H1 (cell line): ENCODE results near the gene SOCS4. TPM values are rescaled to one million over a fixed set of nuclear protein-coding genes. Genes with fewer than 3 reads are reported as not detected.

ENCODE experiments used
- CTCF ChIA-PET: fragments of 300-600 bp; sonication (Branson Sonifier 250); formaldehyde crosslinking; loops from one replicate; lab custom pipeline; 2021; ENCODE audit not compliant: partially characterized antibody; lab: Charles Lee
- POLR2A ChIA-PET: fragments of 300-600 bp; sonication (Branson Sonifier 250); formaldehyde crosslinking; loops from one replicate; lab custom pipeline; 2021; ENCODE audit warnings: inconsistent platforms; ENCODE audit not compliant: partially characterized antibody; lab: Charles Lee
- DNase-seq, 2 experiments: peaks; one replicate each; pipeline versions ENCODE4 v3.0.0 to v3.0.0-alpha.2; 2010 to 2022; ENCODE audit warnings: low spot score in 2 of 2, low read depth in 1 of 2, mixed read lengths in 1 of 2
- FAIRE-seq: peaks from 2 replicates; lab custom pipeline; 2011; peaks lifted over from hg19 to GRCh38; lab: Jason Lieb, UNC
- H2AFZ ChIP-seq: 2 replicates; pipeline ENCODE4 v1.8.1; 2012; ENCODE audit warnings: low read length, inconsistent platforms
- H2AK5ac ChIP-seq: 2 replicates; pipeline ENCODE4 v1.6.1; 2013; ENCODE audit warnings: low read depth, low read length
- H2BK120ac ChIP-seq: replicated peaks from 2 replicates; pipeline ENCODE3; 2013; ENCODE audit warnings: low read depth, low read length, inconsistent platforms
- H2BK12ac ChIP-seq: 2 replicates; pipeline ENCODE4 v1.6.1; 2013; ENCODE audit warnings: low read depth, low read length
- H2BK15ac ChIP-seq: 2 replicates; pipeline ENCODE4 v1.6.1; 2013; ENCODE audit warnings: low read length
- H2BK20ac ChIP-seq: 2 replicates; pipeline ENCODE4 v1.6.1; 2013; ENCODE audit warnings: low read length
- H2BK5ac ChIP-seq: 2 replicates; pipeline ENCODE4 v1.6.1; 2013; ENCODE audit warnings: low read depth, low read length
- H3K14ac ChIP-seq: 2 replicates; pipeline ENCODE4 v1.6.1; 2013; ENCODE audit warnings: inconsistent platforms; ENCODE audit not compliant: insufficient read length
- H3K18ac ChIP-seq: 2 replicates; pipeline ENCODE4 v1.6.1; 2013; ENCODE audit warnings: low read length; ENCODE audit errors: extremely low read depth
- H3K23ac ChIP-seq: 2 replicates; pipeline ENCODE4 v1.6.1; 2013; ENCODE audit warnings: inconsistent platforms; ENCODE audit not compliant: insufficient read length
- H3K23me2 ChIP-seq: 2 replicates; pipeline ENCODE4 v1.6.1; 2013; ENCODE audit warnings: low read depth, low read length
- H3K27ac ChIP-seq: 2 replicates; pipeline ENCODE4 v1.6.1; 2011; ENCODE audit warnings: low read depth, low read length, inconsistent platforms
- H3K27me3 ChIP-seq, 4 experiments: replicated peaks in 1 of 4; 1 replicate in 1 of 4; 2 replicates in 3 of 4; pipeline versions ENCODE4 v1.6.1 to v1.8.1; 2011 to 2013; ENCODE audit warnings: low read length in 3 of 4, mild to moderate bottlenecking in 3 of 4, inconsistent platforms in 2 of 4, mixed read lengths in 2 of 4, moderate library complexity in 1 of 4; ENCODE audit not compliant: control insufficient read depth in 3 of 4, insufficient read depth in 3 of 4; ENCODE audit errors: extremely low read depth in 1 of 4
- H3K36me3 ChIP-seq, 4 experiments: 2 replicates each; pipeline versions ENCODE4 v1.6.1 to v1.8.1; 2011 to 2013; ENCODE audit warnings: mild to moderate bottlenecking in 4 of 4, low read length in 3 of 4, moderate library complexity in 2 of 4, control low read depth in 1 of 4, inconsistent platforms in 1 of 4; ENCODE audit not compliant: insufficient read depth in 4 of 4, control insufficient read depth in 2 of 4
- H3K4ac ChIP-seq: replicated peaks from 2 replicates; pipeline ENCODE3; 2013; ENCODE audit warnings: low read length, low read depth, mixed read lengths, inconsistent platforms; ENCODE audit not compliant: insufficient read length
- H3K4me1 ChIP-seq, 4 experiments: replicated peaks in 1 of 4; 1 replicate in 1 of 4; 2 replicates in 3 of 4; pipeline versions ENCODE4 v1.6.1 to v1.8.1; 2011 to 2013; ENCODE audit warnings: low read length in 3 of 4, inconsistent platforms in 2 of 4, mixed read lengths in 1 of 4; ENCODE audit not compliant: insufficient read depth in 4 of 4, control insufficient read depth in 3 of 4
- H3K4me2 ChIP-seq, 2 experiments: 2 replicates each; pipeline versions ENCODE4 v1.6.1 to v1.8.1; 2011 to 2013; ENCODE audit warnings: low read depth in 2 of 2, low read length in 2 of 2, control low read depth in 1 of 2, inconsistent platforms in 1 of 2, mild to moderate bottlenecking in 1 of 2; ENCODE audit not compliant: insufficient read depth in 1 of 2
- H3K4me3 ChIP-seq, 4 experiments: fragments of 200-600, 300-600 bp in 1 of 4; sonication (generic), shearing (Covaris generic), sonication (Bioruptor Twin) in 1 of 4; 2 replicates each; pipeline versions ENCODE4 v1.5.1 to v1.8.1; 2011 to 2016; ENCODE audit warnings: low read length in 4 of 4, low read depth in 3 of 4, control low read depth in 2 of 4, inconsistent platforms in 2 of 4, mild to moderate bottlenecking in 2 of 4, mixed read lengths in 1 of 4, moderate library complexity in 1 of 4; ENCODE audit not compliant: insufficient read depth in 2 of 4; ENCODE audit errors: extremely low read depth in 1 of 4
- H3K56ac ChIP-seq: replicated peaks from 2 replicates; pipeline ENCODE3; 2013; ENCODE audit warnings: low read depth, mild to moderate bottlenecking, mixed read lengths, low read length, inconsistent platforms; ENCODE audit not compliant: insufficient read length
- H3K79me1 ChIP-seq: 2 replicates; pipeline ENCODE4 v1.6.1; 2013; ENCODE audit warnings: low read depth, low read length, control low read depth
- H3K79me2 ChIP-seq, 2 experiments: 2 replicates each; pipeline versions ENCODE4 v1.6.1 to v1.8.1; 2012 to 2013; ENCODE audit warnings: low read length in 2 of 2, mild to moderate bottlenecking in 2 of 2, inconsistent platforms in 1 of 2; ENCODE audit not compliant: insufficient read depth in 2 of 2, control insufficient read depth in 1 of 2
- H3K9ac ChIP-seq, 4 experiments: replicated peaks in 1 of 4; 1 replicate in 1 of 4; 2 replicates in 3 of 4; pipeline versions ENCODE4 v1.6.1 to v1.8.1; 2011 to 2013; ENCODE audit warnings: low read depth in 3 of 4, low read length in 3 of 4, control low read depth in 2 of 4, mild to moderate bottlenecking in 2 of 4, moderate library complexity in 2 of 4, inconsistent platforms in 1 of 4; ENCODE audit errors: extremely low read depth in 1 of 4
- H3K9me3 ChIP-seq, 2 experiments: 2 replicates each; pipeline versions ENCODE4 v1.6.1 to v1.8.1; 2012 to 2013; ENCODE audit warnings: mild to moderate bottlenecking in 2 of 2, moderate library complexity in 2 of 2, control low read depth in 1 of 2, inconsistent platforms in 1 of 2, low read depth in 1 of 2, low read length in 1 of 2, mixed read lengths in 1 of 2; ENCODE audit not compliant: insufficient read depth in 2 of 2
- H4K20me1 ChIP-seq, 2 experiments: replicated peaks in 1 of 2; 2 replicates each; pipeline versions ENCODE3 to v1.8.1; 2011 to 2013; ENCODE audit warnings: inconsistent platforms in 2 of 2, low read length in 2 of 2, mild to moderate bottlenecking in 1 of 2; ENCODE audit not compliant: insufficient read depth in 2 of 2, control insufficient read depth in 1 of 2
- H4K5ac ChIP-seq: 2 replicates; pipeline ENCODE4 v1.6.1; 2013; ENCODE audit warnings: low read length, low read depth, mixed read lengths, inconsistent platforms; ENCODE audit not compliant: insufficient read length
- H4K8ac ChIP-seq: 2 replicates; pipeline ENCODE4 v1.8.0; 2013; ENCODE audit warnings: mild to moderate bottlenecking, moderate library complexity, low read length, inconsistent platforms; ENCODE audit not compliant: insufficient read depth; ENCODE audit errors: extremely low read depth
- H4K91ac ChIP-seq: replicated peaks from 2 replicates; pipeline ENCODE3; 2013; ENCODE audit warnings: low read length, mixed read lengths, inconsistent platforms; ENCODE audit not compliant: insufficient read length
- EP300 ChIP-seq, 2 experiments: IDR thresholded peaks; 1 replicate in 1 of 2; 2 replicates in 1 of 2; pipeline ENCODE4 v1.6.1; 2011 to 2012; ENCODE audit warnings: low read depth in 2 of 2, low read length in 2 of 2, mild to moderate bottlenecking in 2 of 2, borderline replicate concordance in 1 of 2, inconsistent platforms in 1 of 2, moderate library complexity in 1 of 2
- SRF ChIP-seq: IDR thresholded peaks from 2 replicates; pipeline ENCODE4 v1.6.1; 2011; ENCODE audit warnings: mild to moderate bottlenecking, low read depth, low read length, moderate library complexity
- WGBS, 2 experiments: shearing (Covaris generic) in 1 of 2; methylation state at CpG; one replicate each; pipeline versions ENCODE4 v1.1.6 to v1.1.7; 2013 to 2015; ENCODE audit warnings: low lambda C conversion rate in 2 of 2, mixed read lengths in 2 of 2, inconsistent platforms in 1 of 2, low coverage in 1 of 2, missing lambda C conversion rate in 1 of 2; ENCODE audit not compliant: insufficient replicate concordance in 2 of 2, insufficient coverage in 1 of 2, insufficient read length in 1 of 2; ENCODE audit errors: extremely low coverage in 1 of 2, missing lambda C conversion rate in 1 of 2; 5-methylcytosine and 5-hydroxymethylcytosine counted together
- polyA plus RNA-seq, 7 experiments: library from polyadenylated mRNA; depleted of rRNA in 3 of 7; stranded (reverse) in 5 of 7; unstranded in 2 of 7; fragments of >200 nt in 5 of 7; fragments of 200-250 nt in 2 of 7; gene quantifications; 1 replicate in 5 of 7; 2 replicates in 1 of 7; 4 replicates in 1 of 7; pipeline versions ENCODE4 v1.2.1 to v1.2.3, GENCODE V29; 2011 to 2013; ENCODE audit warnings: missing spikeins in 2 of 7, mixed read lengths in 2 of 7
- total RNA-seq: library from RNA; stranded (reverse); fragmentation: NEBNext Ultra II Directional; extraction: Animal tissue kit (Norgen Biotek cat#: 25700); gene quantifications from 2 replicates; pipeline ENCODE4 v1.2.1, GENCODE V29; 2021
- TF ChIP-seq, protein P1 (sequence below), 3 experiments: IDR thresholded peaks; 1 replicate in 2 of 3; 2 replicates in 1 of 3; pipeline versions ENCODE4 v1.5.1 to v1.6.1; 2011; ENCODE audit warnings: low read length in 3 of 3, mild to moderate bottlenecking in 3 of 3, inconsistent platforms in 2 of 3, low read depth in 1 of 3, moderate library complexity in 1 of 3; ENCODE audit not compliant: insufficient read depth in 1 of 3; ENCODE audit errors: control extremely low read depth in 1 of 3

The SOCS4 gene
- total and polyA plus RNA-seq, 2 of the 8 experiments (the other 6 are each of a cell fraction or from before 2014, with no cell fraction given): 5.5 to 31.5 TPM

DNA sequence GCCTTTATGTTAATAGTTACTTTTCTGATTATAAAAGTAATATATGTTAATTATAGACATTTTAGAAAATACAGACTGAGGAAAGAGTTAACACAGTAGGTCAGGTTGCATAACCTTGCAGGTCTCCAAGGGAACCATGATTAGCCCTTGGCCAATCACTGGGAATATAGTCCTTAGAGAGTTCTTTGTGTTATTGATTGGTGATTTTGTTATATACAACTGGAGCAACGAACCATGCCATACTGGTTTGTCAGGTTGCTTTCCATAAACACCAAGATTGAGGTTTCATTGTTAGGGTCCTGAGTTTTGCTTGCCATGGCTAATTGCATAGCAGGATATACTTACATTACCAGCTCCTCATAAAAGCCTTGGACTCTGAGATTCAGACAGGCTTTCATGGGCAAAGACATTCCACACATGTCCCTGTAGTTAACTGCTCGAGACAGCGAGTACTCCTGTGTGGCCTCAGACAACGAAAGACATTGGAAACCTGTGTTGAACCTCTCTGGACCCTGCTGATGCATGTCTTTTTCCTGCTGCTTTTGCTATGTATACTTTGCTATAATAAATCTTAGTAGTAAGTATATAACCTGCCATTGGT is 58.1 kb downstream of the SOCS4 start:
- Histone ChIP-seq H2BK120ac (no peak overlapping the region), H3K27ac (no peak overlapping the region), H3K23me2 (no peaks in the 10 kb centered on the region), H3K79me2 (no peaks in the 10 kb centered on the region), H2BK15ac (no peak overlapping the region), H3K27me3 (no peaks in the 10 kb centered on the region), H4K91ac (no peak overlapping the region), H3K4me2 (no peak overlapping the region), H4K5ac (no peak overlapping the region), H3K9ac (no peak overlapping the region), H3K23ac (no peak overlapping the region), H4K8ac (no peak overlapping the region), H3K4me3 (no peak overlapping the region), H3K9me3 (no peaks in the 10 kb centered on the region), H3K79me1 (no peaks in the 10 kb centered on the region), H3K4me1 (no peaks in the 10 kb centered on the region), H2AK5ac (no peak overlapping the region), H3K18ac (no peak overlapping the region), H4K20me1 (no peaks in the 10 kb centered on the region), H3K36me3 (no peaks in the 10 kb centered on the region), H3K4ac (no peak overlapping the region), H2BK5ac (no peak overlapping the region), H2BK20ac (no peak overlapping the region), H3K56ac (no peak overlapping the region), H2AFZ (no peak overlapping the region), H3K14ac (no peak overlapping the region), H2BK12ac (no peak overlapping the region)
- peak in 1 of 2 experiments; percentile 23 for DNase-seq
- ChIA-PET POLR2A (interaction anchor here (0.9 kb wide), 1 partner anchor 26 kb away, joined by 3 read pairs; no protein-coding TSS in a partner anchor), CTCF (interaction anchor here (0.7 to 1.5 kb wide), 3 partner anchors 11 to 53 kb away, joined by 3 to 10 read pairs (median 4); no protein-coding TSS in a partner anchor)
- WGBS, 2 experiments: 95% methylated on average over 4 of the region's 4 CpGs; no CpG with 5 or more reads in 1 of the 2 experiments
- FAIRE-seq: no peak
- TF ChIP-seq SRF: no peak
- TF ChIP-seq, protein P1, sequence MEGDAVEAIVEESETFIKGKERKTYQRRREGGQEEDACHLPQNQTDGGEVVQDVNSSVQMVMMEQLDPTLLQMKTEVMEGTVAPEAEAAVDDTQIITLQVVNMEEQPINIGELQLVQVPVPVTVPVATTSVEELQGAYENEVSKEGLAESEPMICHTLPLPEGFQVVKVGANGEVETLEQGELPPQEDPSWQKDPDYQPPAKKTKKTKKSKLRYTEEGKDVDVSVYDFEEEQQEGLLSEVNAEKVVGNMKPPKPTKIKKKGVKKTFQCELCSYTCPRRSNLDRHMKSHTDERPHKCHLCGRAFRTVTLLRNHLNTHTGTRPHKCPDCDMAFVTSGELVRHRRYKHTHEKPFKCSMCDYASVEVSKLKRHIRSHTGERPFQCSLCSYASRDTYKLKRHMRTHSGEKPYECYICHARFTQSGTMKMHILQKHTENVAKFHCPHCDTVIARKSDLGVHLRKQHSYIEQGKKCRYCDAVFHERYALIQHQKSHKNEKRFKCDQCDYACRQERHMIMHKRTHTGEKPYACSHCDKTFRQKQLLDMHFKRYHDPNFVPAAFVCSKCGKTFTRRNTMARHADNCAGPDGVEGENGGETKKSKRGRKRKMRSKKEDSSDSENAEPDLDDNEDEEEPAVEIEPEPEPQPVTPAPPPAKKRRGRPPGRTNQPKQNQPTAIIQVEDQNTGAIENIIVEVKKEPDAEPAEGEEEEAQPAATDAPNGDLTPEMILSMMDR (IDR thresholded peaks at IDR 0.05; ENCODE audit: control extremely low read depth in 1 of 3, insufficient read depth in 1 of 3, low read depth in 1 of 3, low read length in 3 of 3): no peak
- TF ChIP-seq EP300 (IDR thresholded peaks at IDR 0.05; ENCODE audit: borderline replicate concordance in 1 of 2, low read depth in 2 of 2, low read length in 2 of 2): no peak
